Measurements from ENCODE around the gene BCAS1. TPM values are rescaled to one million over a fixed set of nuclear protein-coding genes. Genes with fewer than 3 reads are reported as not detected.

BCAS1 gene
- polyA plus RNA-seq, 1 of the 3 experiments (the other 2 are of a cell fraction), result not detected

GRCh38 chr20:54103067-54103761, 32.8 kb upstream of the BCAS1 start (continued):
- TF ChIP-seq GABPA (IDR thresholded peaks at IDR 0.05; ENCODE audit: low read depth) (no peak), PBX3 (IDR thresholded peaks at IDR 0.05) (no peak), NFIC (IDR thresholded peaks at IDR 0.05; ENCODE audit: borderline replicate concordance) (no peak)

- ChIA-PET CTCF (interaction anchor here (0.9 to 23.8 kb wide), 16 partner anchors 9 to 545 kb away, joined by 3 to 499 read pairs (median 4); partner anchors contain the start of gene PFDN4), POLR2A (no interaction called here)
- Histone ChIP-seq H2AFZ (ENCODE audit: low read depth) (no peak overlapping the region), H3K79me2 (ENCODE audit: insufficient read depth) (no peaks in the 10 kb centered on the region), H3K27ac (ENCODE audit: low read depth in 2 of 2, low read length in 1 of 2) (no peak overlapping the region), H3K4me3 (ENCODE audit: low read depth in 2 of 2, low read length in 1 of 2) (no peak overlapping the region), H3K9ac (no peak overlapping the region), H3K36me3 (replicated peaks in 1 of 2; ENCODE audit: control insufficient read depth in 1 of 2, insufficient read depth in 2 of 2, low read length in 1 of 2) (no peaks in the 10 kb centered on the region), H3K27me3 (ENCODE audit: insufficient read depth) (no peaks in the 10 kb centered on the region), H3F3A (replicated peaks; ENCODE audit: insufficient read depth) (no peaks in the 10 kb centered on the region), H3K9me3 (no peaks in the 10 kb centered on the region), H3K9me2 (no peaks in the 10 kb centered on the region), H4K20me1 (ENCODE audit: insufficient read depth) (no peaks in the 10 kb centered on the region), H3K4me1 (ENCODE audit: control insufficient read depth in 1 of 2, insufficient read depth in 2 of 2, low read depth in 1 of 2, low read length in 1 of 2) (no peaks in the 10 kb centered on the region), H3K4me2 (no peak overlapping the region)
- no peak for DNase-seq
- WGBS (ENCODE audit: low lambda C conversion rate), result 73% methylated on average over 2 of the region's 2 CpGs
- TF ChIP-seq MAX (IDR thresholded peaks at IDR 0.05; ENCODE audit: low read depth), result no peak
- no peak for TF ChIP-seq EP300 (IDR thresholded peaks at IDR 0.05; ENCODE audit: borderline replicate concordance in 1 of 2, low read depth in 1 of 2, low read length in 1 of 2)
- no peak for TF ChIP-seq TCF12 (IDR thresholded peaks at IDR 0.05)
- no peak for TF ChIP-seq GABPA (IDR thresholded peaks at IDR 0.05; ENCODE audit: low read depth)
- no peak for TF ChIP-seq NRF1 (IDR thresholded peaks at IDR 0.05; ENCODE audit: low read depth, low read length)
- TF ChIP-seq FOXM1 (IDR thresholded peaks at IDR 0.05; ENCODE audit: low read depth), result no peak
- TF ChIP-seq SIN3A (IDR thresholded peaks at IDR 0.05; ENCODE audit: borderline replicate concordance, low read depth, low read length), result no peak
- TF ChIP-seq RAD21 (IDR thresholded peaks at IDR 0.05; ENCODE audit: low read length), result no peak
- no peak for TF ChIP-seq RCOR1 (IDR thresholded peaks at IDR 0.05; ENCODE audit: low read length)
- TF ChIP-seq TAF1 (IDR thresholded peaks at IDR 0.05; ENCODE audit: borderline replicate concordance, low read depth, low read length), result no peak
- no peak for TF ChIP-seq MXI1 (IDR thresholded peaks at IDR 0.05; ENCODE audit: low read depth, low read length)
- TF ChIP-seq MEF2A (IDR thresholded peaks at IDR 0.05; ENCODE audit: borderline replicate concordance, low read depth), result no peak
- TF ChIP-seq USF2 (IDR thresholded peaks at IDR 0.05; ENCODE audit: borderline replicate concordance, low read depth, low read length), result no peak
- no peak for TF ChIP-seq USF1 (IDR thresholded peaks at IDR 0.05; ENCODE audit: borderline replicate concordance, low read depth)
- no peak for TF ChIP-seq PBX3 (IDR thresholded peaks at IDR 0.05)
Measured at GRCh38 chr20:54102543-54102942, 32.1 kb upstream of the BCAS1 start.

Measured in SK-N-SH (cell line).